GM19193 (cell line): Measurements from ENCODE around the gene PAPSS2.

Experiments
- POLR2A ChIP-seq: IDR thresholded peaks from 4 replicates; pipeline ENCODE4 v1.6.1; 2011; ENCODE audit not compliant: insufficient read depth, insufficient read length; ENCODE audit errors: extremely low read depth

PAPSS2 gene

DNA sequence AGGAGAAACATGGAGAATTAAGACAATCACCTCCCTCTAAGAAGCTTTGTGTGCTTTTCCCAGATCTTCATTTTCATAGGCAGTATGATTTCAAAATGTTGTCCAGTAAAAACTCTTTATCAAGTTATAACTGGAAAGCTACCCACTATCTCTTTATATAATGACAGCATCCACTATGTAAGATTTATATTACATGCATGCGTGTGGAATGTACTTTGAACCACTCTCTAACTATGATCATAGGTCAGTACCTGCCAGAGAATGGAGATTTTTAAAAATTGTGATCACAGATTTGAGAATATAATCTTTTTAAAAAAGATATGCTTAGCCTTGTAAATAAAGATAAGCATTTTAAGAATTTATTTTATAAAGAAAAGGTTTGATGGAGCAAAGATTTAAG, 17.9 kb downstream of the PAPSS2 start:
- no peak for TF ChIP-seq POLR2A

DNA sequence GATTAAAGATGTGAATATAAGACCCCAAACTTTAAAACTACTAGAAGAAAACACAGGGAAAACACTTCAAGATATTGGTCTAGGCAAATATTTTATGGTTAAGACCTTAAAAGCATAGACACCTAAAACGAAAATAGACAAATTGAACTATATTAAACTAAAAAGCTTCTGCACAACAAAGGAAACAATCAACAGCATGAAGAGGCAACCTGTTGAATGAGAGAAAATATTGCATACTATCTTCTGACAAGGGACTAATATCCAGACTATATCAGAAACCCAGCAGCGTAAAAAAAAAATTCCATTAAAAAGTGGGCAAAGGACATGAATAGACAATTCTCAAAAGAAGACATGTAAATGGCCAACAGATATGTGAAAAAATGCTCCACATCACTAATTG, 18.6 kb downstream of the PAPSS2 start:
- TF ChIP-seq POLR2A = no peak

DNA sequence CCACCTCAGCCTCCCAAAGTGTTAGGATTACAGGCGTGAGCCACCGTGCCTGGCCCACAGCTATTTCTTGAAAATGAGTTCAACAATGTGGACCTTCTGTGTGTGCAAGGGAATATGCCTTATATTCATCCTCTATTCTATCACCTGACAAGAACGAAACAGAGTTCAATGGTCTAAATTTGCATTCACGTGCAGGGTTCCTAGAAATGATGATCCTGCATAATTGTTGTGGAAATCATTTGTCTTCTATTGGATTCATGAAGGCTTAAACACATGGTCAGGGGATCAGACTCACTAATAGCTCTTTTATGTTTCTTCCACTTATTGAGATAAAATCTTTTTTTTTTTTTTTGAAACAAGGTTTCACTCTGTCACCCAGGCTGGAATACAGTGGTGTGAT, 23.7 kb downstream of the PAPSS2 start:
- no peak for TF ChIP-seq POLR2A

DNA sequence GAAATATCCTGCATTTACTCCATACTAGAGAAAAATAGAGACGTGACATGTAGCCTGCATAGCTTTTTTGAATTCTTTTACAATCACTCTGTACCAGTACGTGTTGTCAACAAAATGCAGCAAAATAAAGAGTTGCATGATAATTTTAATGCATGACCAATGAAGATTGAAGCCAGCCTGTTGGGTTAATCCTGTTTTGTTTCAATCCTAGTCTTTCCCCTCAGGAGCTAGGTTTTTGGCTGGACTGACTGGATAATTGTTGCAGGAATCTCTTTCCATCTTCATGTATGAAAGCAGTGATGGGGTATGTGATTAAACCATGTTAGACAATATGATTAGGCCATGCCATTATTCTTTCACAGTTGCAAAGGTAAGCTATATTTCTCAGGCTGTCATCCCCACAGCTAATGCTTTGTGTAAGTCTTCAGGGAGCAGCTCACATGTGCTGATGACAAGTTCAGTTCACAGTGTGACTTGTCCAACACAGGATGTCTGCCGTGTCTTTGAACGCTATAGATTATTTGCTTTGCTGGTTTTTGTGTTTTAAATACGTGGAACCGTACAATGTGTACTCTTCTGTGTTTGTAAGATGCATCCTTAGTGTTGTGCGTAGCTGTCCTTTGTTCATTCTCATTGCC, 24.4 kb downstream of the PAPSS2 start:
- no peak for TF ChIP-seq POLR2A

DNA sequence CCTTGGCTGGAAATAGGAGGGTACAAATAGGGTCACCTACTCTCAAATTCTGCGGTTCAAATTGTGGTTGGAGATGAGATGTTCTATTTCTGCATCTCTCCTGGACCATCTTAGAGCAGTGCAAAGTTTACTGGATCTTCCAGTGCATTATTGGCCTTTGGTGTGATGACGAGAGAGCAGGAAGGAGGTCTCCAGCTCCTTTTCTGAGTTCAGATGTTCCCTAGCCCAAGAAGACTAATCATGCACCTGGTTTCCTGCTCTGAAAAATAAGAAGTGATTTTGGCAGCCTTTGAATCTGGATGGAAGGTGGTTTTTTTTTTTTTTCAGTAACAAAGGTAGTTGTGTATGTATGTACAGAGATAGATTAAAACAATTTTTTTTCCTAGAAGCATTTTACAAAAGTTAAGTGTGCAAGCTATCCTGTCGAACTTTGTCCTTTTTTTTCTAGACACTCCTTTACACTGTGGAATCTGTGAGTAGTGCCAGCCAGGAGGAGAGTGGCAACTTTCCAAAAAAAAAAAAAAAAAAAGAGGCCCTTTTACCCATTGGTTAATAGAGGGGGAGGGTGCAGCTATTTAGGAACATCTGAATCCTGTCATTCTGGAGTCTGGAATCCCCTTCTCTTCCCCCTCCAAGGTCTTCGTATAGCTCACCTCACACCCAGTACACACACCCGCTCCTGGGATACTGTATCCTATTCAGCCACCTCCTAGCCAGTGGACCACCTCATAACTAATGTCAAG, 26.3 kb downstream of the PAPSS2 start:
- TF ChIP-seq POLR2A = no peak

DNA sequence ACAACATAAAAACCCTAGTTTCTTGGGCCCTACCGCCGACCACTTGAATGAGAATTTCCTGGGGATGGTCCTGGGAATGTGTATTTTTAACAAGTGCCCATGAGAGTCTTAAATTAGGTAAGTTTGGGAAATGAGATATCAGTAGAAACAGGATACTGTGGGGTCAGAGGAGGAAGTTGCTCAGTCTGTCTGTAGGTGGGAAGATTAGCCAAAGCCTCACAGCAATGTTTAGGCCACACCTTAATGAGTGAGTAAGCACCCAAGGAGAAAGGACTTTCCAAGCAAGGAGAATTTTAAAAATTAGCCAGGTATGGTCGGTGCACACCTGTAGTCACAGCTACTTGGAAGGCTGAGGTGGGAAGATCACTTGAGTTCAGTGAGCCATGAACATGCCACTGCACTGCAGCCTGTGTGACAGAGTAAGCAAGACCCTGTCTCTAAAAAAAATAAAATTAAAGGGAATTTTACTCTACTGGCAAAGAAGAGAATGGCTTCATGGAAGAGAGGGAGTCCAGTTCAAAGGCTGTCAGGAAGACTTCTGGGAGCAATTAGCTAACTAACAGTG, 31.9 kb downstream of the PAPSS2 start:
- no peak for TF ChIP-seq POLR2A

DNA sequence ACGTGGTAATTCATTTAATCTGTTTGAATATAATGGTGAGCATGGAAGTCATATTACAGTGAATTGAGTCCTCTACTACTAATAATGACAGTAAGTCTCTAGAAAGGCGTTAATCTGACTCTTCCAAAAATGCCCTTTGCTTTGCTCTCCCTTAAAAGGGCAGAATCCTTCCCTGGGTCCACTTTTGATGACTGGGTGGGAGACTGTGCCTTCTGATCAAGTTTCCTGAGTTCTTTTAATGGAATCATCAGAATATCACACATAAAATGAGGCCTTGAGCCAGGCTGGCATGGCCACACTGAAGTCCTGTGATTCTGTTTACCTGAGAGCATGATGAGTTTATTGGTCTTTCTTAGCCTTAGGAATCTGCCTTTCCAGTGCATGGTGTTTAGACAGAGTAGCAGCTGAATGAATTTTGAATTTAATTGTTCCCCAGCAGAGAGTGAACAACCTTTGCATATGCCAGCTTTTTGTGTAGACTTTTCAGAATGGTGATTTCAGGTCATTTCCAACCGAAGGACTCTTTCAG, 33.3 kb downstream of the PAPSS2 start:
- no peak for TF ChIP-seq POLR2A

DNA sequence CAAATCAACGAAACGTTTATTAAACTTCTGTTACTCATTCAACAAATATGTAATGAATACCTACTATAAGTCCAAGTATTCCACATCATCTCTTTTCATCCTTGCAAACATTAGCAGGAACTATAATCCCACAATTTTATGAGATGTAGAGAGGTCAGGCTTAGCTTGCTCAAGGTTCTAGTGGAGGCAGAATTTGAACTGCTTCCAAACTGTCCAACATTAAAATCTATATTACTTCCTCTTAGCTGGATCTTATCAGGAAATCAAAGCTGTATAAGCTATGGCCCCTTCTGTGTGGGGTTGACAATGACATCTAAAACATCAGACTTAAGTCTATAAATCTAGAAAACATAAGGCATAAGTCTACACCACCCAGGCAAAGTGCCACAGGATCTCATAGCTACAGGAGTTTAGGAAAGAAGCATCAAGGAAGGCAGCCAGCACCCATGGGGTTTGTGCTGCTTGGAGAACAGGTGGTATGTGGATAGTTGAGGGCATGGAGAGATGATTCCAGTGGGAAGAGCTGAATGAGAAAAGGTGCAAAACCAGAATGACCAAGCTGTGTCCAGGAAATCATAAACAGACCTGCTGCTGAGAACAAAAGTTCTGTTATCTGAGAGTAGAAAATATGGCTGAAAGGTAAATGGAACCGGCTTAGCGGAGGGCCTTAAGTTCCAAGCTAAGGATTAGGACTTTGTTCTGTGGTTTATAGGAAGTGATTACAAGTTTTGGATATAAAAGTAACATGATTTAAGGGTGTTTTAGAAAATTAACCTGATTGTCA, 34.5 kb downstream of the PAPSS2 start:
- TF ChIP-seq POLR2A = no peak

DNA sequence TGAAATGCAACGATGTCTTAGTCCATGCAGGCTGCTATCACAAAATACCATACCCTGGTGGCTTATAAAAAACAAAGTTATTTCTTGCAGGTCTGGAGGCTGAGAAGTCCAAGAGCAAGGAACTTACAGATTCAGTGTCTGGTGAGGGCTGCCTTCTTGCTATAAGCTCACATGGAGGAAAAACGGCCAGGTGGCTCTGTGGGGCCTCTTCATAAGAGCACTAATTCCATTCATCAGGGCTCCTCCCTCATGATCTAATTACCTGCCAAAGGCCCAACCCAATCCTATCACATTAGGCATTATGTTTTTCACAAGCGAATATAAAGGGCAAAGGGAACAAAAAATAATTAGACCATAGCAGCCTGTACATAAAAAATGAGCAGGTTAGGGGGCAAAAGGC, 35.4 kb downstream of the PAPSS2 start:
- TF ChIP-seq POLR2A = no peak

DNA sequence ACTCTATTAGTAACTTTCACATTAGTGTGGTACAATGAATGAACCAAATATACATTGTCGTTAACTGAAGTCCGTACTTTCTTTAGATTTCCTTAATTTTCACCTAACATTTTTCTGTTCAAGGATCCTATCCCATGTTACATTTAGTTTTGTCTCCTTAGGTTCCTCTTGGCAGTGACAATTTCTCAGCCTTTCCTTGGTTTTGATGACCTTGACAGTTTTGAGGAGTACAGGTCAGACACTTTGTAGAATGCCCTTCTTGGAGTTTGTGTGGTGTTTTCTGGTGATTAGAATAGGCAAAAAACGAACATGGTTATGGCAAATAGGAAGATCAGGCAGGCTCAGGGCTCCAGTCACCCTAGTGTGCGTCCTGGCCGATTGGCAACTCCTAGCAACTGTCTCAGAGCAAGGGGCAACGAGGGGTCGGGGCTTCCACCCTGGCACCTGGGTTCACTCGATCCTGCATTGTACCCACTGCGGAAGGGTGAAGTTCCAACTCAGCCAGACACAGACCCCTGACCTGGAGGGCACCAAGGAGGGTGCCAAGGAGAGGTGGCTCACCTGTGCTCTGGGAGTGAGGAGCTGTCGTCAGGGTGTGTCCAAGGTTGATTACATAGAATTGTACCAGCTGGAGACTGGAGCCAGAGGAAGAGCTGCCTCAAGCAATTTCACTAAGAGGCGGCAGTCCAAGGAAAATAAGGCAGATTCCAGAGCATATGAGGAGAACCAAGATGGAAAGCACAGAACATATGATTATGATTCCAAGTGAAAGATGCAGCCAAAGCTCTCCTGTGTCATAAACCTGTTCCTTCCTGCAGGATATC, 37.5 kb downstream of the PAPSS2 start:
- no peak for TF ChIP-seq POLR2A

DNA sequence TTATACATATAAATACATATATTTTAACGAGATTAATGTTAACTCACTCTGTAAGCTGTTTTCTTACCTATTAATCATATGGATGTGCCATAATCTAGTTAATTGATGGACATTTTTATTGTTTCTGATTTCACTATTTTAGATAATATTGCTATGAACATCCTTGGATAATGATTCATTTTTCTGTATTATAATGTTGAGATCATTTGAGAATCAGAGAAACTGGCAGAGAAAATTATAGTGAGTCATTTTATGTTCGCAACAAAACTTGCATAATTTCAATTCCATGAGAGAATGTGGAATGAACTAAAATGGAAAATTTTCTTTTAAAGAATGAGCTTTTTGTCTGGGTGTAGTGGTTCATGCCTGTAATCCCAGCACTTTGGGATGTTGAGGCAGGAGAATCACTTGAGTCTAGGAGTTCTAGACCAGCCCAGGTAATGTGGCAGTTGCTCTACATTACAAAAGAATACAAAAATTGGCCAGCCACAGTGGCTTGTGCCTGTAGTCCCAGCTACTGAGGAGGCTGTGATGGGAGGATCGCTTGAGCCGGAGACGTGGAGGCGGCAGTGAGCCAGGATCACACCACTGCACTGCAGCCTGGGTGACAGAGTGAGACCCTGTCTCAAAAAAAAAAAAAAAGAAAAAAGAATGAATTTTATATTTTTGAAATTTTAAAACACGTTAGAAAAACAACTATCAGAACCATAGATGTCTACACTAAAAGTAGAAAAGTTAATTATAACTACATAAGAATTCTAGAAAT, 40.5 kb downstream of the PAPSS2 start:
- no peak for TF ChIP-seq POLR2A

DNA sequence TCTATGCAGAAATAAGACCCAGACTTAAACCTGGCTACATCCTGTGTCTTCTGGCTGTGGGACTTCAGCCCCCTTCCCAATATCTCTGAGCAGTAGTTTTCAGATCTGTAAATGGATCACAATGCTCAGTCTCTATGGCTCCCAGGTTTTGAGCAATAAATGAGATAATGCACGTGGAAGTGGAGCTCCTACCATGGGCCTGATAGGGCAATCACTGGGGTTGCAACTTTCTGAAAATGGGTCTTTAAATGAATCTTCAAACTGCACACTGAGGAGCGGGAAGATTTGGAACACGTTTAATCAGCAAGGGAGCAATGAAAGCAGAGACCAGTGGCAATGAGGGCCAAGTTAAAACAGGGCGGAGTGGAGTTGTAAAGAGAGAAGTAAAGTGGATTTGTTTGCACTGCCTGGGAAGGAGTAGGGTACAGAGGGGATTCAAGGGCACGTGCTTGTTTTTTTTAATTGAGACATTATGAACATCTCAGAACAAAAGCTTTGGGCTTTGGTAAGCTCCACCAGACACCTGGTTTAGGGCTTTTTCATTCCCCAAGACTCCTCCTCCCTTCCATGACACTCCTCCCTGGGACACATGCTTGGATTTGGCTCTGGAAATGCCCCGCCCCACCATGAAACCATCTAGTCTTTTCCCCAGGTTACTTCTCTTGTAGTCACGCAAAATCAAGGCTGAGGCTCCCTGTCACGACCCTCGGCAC, 42.7 kb downstream of the PAPSS2 start:
- no peak for TF ChIP-seq POLR2A

DNA sequence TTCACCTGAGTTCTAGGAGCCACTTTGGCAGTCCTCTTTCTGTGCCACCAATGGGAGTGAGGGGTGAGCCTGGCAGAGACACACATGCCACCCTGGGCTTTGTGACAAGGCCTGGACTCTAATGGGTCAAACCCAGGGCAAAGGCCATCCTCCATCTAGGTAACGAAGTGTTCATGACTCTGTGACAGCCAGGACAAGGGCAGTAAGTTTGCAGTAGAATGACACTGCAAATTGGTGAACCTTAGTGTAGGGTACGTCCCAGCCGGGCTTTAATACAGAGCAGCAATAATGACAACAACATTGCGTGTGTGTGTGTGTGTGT, 43.3 kb downstream of the PAPSS2 start:
- TF ChIP-seq POLR2A = no peak

DNA sequence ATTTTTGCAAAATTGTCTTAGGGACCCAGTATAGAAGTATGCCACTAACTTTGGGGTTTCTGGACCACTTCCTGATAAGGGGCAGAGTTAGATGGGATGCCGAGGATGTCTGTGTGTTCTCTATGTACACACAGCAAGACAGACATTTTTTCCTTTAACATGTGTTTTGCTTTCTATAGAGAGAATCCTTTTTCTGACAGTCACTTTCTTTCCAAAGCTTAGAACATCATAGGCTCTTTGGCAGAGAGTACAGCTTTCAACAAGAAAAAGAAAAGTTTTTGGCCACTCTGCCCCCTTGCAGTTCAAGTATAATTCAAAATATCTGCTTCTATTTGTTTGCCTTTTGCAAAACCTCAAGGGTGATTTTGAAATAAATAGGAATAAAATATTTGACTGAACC, 44.1 kb downstream of the PAPSS2 start:
- no peak for TF ChIP-seq POLR2A

DNA sequence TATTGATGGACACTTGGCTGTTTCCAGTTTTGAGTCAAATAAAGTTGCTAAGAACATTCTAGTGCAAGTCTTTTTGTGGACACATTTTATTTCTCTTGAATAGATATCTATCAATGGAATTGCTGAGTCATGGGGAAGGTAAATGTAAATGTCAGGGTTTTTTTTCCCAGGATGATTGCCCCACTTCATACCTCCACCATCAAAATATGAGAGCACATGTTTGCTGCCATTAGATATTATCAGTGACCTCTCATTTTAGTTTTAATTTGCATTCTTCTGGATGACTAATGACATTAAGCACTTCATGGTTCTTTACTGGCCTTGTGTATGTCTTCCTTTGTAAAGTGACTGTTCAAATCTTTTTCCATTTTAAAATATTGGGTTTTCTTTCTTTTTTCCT, 45.7 kb downstream of the PAPSS2 start:
- TF ChIP-seq POLR2A = no peak
